Measurements from ENCODE around the gene IMMP2L. TPM values are rescaled to one million over a fixed set of nuclear protein-coding genes. Genes with fewer than 3 reads are reported as not detected.

IMMP2L gene
- total RNA-seq, 2 donors from 2014 or later = 7.3 to 7.7 TPM

DNA sequence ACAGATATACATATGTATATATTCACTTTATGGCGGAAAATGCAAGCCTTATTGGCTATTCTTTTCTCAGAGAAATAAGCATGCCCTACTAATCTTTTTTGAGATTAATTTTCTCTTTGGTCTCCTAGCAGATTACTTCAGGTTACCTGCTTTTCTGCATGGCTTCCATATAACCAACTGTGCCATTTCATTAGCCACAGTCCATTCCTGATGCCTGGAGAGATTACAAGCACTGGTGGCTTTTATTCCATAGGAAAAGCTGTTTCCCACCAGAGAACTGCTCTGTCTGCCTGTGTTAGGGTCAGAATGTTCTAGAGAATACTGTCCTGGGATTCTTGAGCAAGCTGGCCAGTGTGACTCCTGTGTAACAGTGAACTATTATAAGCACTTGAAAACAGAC is 411.6 kb downstream of the IMMP2L start:
- Histone ChIP-seq H3K27ac (no peak overlapping the region), H3K36me3 (no peaks in the 10 kb centered on the region), H3K9me3 (no peaks in the 10 kb centered on the region), H3K27me3 (no peaks in the 10 kb centered on the region), H3K4me1 (no peaks in the 10 kb centered on the region), H3K4me3 (no peak overlapping the region)
- no peak for TF ChIP-seq CTCF (IDR thresholded peaks at IDR 0.05)
- no peak for DNase-seq (ENCODE audit: low spot score)

DNA sequence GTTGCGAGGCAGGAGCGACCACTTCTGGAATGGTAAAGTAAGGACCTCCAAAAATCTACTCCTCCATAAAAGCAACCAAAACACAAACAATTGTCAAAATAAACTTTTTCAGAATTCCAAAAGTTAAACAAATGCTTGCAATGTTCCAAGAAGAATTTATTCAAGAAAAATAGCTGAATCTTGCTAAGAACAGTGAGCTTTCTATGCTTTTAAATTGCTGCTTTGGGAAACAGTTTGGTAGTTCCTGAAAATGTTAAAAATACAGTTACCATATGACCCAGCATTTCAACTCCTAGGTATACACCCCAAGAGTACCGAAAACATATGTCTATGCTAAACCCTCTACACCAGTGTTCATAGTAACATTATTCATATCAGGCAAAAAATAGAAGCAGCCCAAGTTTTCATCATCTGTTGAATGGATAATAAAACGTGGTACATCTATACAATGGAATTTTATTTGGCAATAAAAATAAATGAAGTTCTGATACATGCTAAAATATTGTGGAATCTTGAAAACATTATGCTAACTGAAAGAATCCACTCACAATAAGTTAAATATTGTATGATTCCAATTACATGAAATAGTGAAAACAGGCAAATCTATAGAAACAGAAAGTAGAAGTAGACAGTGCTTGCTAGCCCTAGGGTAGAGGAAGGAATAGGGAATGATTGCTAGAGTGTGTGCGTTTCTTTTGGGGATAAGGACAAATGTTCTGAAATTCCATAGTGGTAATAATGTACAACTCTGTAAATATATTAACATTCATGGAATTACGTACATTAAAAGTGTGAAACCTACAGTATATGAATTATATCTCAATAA is 414.4 kb downstream of the IMMP2L start:
- H3K4me1 ChIP-seq = no peaks in the 10 kb centered on the region
- no peaks in the 10 kb centered on the region for H3K9me3 ChIP-seq
- H3K27ac ChIP-seq = no peak overlapping the region
- TF ChIP-seq CTCF (IDR thresholded peaks at IDR 0.05) = no peak
- no peak for DNase-seq (ENCODE audit: low spot score)
- no peaks in the 10 kb centered on the region for H3K36me3 ChIP-seq
- H3K4me3 ChIP-seq = no peak overlapping the region
- no peaks in the 10 kb centered on the region for H3K27me3 ChIP-seq

GRCh38 chr7:111146136-111146535 is 416.2 kb downstream of the IMMP2L start:
- Histone ChIP-seq H3K27ac (no peak overlapping the region), H3K36me3 (no peaks in the 10 kb centered on the region), H3K4me1 (no peaks in the 10 kb centered on the region), H3K4me3 (no peak overlapping the region), H3K27me3 (no peaks in the 10 kb centered on the region), H3K9me3 (no peaks in the 10 kb centered on the region)
- DNase-seq (ENCODE audit: low spot score) = no peak
- TF ChIP-seq CTCF (IDR thresholded peaks at IDR 0.05) = no peak

- H3K27ac ChIP-seq = no peak overlapping the region
- TF ChIP-seq CTCF (IDR thresholded peaks at IDR 0.05) = no peak
- no peak for DNase-seq (ENCODE audit: low spot score)
- H3K4me1 ChIP-seq = no peaks in the 10 kb centered on the region
- no peak overlapping the region for H3K4me3 ChIP-seq
- H3K9me3 ChIP-seq = no peaks in the 10 kb centered on the region
- no peaks in the 10 kb centered on the region for H3K27me3 ChIP-seq
- H3K36me3 ChIP-seq = no peaks in the 10 kb centered on the region
Observed at GRCh38 chr7:111145472-111145871, 416.8 kb downstream of the IMMP2L start.

DNA sequence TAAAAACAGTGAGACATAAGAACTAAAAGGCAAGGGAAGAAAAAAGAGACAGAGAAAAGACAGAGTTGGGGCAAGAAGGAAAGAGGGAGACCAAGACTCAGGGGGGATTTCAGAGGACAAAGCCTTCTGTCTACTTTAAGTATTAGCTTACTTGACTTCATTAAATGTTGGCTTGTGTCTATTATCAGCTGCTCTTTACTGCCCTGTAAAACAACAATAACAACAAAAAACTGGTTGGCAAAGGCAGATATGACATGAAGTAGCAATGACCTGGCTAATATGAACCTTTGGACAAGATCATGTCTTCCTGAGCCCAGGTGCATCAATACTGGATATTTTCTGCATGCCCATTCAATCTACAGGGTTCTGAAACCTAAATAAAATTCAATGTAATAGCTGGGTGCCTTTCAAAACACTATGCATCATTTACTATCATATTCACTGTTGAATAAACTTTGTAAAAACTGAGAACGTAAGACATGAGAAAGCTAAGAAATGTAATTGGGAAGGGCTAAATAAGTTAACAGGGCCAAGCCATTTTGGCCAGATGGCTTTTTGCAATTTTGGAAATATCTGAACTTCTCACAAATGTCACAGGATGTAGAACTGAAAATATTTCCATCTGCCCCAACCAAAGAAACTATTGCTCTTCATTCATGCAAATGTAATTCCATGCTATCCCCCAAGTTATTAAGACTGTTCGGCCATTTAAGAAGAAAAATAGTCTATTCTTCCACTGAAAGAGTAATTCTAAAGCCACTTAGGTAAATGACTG is 422.0 kb downstream of the IMMP2L start:
- Histone ChIP-seq H3K4me1 (peaks cover 0 to 14% of the 10 kb centered on the region in 2 donors), H3K9me3 (no peaks in the 10 kb centered on the region), H3K4me3 (no peak overlapping the region), H3K27me3 (no peaks in the 10 kb centered on the region), H3K27ac (no peak overlapping the region), H3K36me3 (no peaks in the 10 kb centered on the region)
- no peak for DNase-seq (ENCODE audit: low spot score)
- no peak for TF ChIP-seq CTCF (IDR thresholded peaks at IDR 0.05)

Measured in right atrium auricular region (tissue), 2 donors.